Stimulated activated CD8-positive, alpha-beta memory T cell treated with anti-CD3 and anti-CD28 coated beads, Interleukin-7, amount 100 ng/mL, for 4 hours (primary cell): ENCODE results near the gene CD34.
"Not testable (repeated sequence)": the region's sequence is repeated elsewhere in the genome, so short reads cannot be mapped to it uniquely, and the experiment has no call there.

ENCODE experiments used
- DNase-seq, 2 donors: peaks; one replicate each; pipeline ENCODE4 v3.0.0-alpha.2; 2020; ENCODE audit warnings: low read depth in 2 of 2

The CD34 gene

GRCh38 chr1:207910591-207911354 lies at the start of gene CD34:
CD34 (minus strand) TSS chr1:207911125; CDS start chr1:207911080, 45 bp downstream.
- no peak for DNase-seq

GRCh38 chr1:207960346-207960745 lies 49.4 kb upstream of the CD34 start:
- no peak for DNase-seq

- DNase-seq: no peak
Observed at GRCh38 chr1:207959910-207960309, 49.0 kb upstream of the CD34 start.

GRCh38 chr1:207959141-207959825 lies 48.4 kb upstream of the CD34 start:
- DNase-seq: no peak

DNA sequence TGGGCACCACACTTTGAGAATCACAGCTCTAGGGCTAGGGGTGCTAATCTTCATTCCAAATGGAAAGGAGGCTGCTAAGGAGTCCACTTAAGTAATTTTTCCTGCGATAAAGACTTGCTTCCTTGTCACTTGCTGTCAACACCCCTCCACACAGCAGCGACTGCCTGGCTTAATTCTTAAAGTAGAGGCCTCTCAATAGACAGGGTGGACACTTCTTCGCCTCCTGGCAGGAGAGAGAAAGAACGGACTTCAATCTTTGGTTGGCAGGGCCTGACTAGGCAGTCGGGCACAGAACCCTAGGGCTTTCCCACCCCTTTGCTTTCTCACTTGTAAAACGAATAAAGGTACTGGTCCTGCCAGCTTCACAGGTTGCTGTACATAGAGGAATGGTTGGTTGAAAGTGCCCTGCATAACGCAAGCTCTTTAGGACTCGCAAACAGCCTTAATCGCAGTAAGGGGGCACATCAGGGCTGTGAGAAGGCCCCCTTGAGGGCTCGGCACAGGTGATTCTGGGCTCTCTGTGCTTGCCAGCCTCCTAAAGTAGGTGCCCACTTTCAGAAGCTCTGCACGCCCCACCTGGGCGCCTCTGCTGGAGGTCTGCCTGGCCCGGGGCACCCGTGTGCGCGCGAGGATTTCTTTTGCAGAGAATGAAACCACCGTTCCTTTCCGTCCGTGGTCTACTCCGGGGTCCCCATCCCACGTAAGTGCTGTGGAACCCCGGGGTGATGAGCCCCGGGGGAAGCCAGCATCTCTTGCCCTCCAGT lies 47.6 kb upstream of the CD34 start:
- DNase-seq: no peak

DNA sequence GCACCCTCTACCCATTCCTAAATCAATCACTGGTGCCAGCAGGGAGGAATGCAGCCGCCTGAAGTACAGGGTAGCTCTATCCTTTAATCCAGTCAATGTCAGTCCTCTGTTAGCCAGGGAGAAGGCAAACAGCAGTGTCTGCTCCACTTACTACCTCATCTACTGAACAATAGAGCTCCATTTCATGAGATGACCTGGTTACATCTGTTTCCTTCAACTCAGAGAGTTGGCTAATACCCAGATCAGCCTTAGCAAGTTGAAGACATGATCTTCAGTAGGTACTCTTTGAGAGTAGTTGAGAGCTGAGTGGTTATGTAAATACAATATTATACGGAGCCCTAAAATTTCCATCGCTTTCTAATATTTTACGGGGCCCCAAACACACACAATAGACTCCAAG lies 46.1 kb upstream of the CD34 start:
- no peak for DNase-seq

- DNase-seq: no peak
Observed at GRCh38 chr1:207954104-207954503, 43.2 kb upstream of the CD34 start.

DNA sequence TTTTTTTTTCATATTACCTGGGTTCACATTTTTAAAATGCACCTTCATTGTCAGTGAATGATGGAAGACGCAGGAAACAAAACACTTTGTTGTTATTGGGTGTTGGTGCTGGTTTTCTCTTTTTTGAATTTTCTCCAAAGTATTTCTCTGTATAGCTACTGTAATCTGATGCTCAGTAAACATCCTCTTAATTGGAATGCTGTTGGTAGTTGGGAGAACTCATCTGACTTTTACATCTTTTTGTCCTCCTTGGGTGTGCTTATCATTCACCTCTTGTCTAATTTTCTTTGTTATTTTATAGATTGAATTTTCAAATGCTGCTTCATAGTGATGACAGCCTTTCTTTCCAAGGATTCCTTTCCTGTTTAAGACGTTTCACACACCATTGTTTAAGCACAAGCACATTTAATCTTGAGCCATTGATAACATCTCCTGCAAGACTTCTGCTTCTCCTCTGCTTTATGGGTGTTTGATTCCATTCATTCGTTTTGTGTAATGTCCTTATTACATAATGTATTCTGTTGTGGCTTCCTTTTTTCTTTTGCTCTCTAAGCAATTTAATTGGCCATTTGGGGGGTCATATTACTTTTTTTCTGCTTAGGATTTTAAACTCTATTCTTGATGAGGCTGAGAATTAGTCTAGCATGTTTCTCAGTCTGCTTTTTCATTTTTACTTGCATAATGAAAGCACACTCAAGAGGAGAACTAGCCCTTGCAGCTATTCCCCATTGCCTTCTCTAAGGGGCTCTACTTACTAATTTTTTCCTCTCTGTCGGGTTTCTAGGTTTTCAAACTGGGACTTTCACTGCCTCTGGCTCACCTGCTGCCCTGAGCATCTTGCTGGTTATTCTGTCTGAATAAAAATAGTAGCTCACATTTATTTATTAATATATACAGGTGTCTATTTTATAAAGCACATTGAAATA lies 42.0 kb upstream of the CD34 start:
- no peak for DNase-seq

DNA sequence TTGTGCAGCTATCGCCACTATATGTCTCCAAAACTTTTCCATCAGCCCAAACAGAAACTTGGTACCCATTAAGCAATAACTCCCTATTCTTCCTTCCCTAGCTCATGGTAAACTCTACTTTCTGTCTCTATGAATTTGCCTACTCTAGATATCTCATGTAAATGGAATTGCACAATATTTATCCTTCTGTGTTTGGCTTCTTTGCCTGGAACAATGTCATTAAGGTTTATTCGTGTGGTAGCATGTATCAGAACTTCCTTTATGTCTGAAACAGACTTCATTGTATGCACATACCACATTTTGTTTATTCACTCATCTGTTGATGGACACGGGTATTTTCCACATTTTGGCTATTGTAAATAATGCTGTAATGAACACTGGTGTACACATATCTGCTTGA lies 40.7 kb upstream of the CD34 start:
- DNase-seq: no peak

DNA sequence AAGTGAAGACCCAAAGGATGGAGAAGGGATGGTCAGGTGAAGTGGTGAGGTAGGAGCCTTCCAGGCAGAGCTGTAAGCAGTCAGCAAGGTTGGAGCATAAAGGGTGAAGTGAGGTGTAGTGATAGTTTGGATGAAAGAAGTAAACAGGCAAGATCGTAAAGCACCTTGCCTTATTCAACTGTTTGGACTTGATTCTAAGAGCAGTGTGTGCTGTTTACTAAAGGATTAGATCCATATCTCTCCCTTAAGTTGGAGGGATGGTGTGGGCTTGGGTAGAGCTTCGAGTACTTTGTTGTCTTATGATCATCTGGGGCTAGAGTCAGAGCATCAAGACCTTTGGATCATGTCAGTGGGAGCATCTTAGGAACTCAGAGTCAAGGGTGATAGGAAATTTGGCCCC lies 39.8 kb upstream of the CD34 start:
- no peak for DNase-seq

- no peak for DNase-seq
Observed at GRCh38 chr1:207949571-207950195, 38.8 kb upstream of the CD34 start.

- DNase-seq: no peak
Observed at GRCh38 chr1:207948536-207949250, 37.8 kb upstream of the CD34 start.

- no peak for DNase-seq
Observed at GRCh38 chr1:207946756-207947155, 35.8 kb upstream of the CD34 start.

DNA sequence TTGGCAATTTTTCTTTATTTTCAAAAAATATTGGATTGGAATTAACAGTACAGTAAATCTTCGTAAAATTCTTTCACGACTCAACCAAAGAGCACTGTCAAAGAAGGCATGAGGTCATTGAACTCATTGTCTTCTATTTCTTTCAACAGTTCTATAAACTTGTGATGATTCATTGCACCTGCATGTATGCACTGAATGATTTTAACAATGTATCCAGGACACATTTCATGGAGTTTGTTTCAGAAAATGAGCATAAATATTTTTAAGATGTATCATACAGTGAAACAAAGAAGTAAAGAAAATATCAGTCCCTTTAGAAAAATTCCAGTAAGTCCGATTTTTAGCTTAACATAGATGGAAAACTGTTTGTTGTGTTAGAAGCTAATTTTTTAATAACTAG lies 33.6 kb upstream of the CD34 start:
- DNase-seq: no peak

DNA sequence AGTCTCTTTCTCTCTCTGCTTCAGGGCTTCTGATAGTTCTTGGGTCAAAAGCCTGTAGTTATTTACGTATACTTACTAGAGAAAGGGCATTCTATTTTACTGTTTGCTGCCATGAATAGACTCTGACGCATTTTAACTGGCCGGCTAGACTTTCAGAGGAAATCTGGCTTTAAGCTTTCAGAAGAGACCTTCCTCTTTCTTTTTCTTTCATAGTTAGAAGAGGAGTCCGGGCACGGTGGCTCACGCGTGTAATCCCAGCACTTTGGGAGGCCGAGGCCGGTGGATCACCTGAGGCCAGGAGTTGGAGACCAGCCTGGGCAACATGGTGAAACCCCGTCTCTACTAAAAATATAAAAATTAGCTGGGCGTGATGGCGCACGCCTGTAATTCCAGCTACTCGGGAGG lies 31.4 kb upstream of the CD34 start:
- not testable (repeated sequence) for DNase-seq

DNA sequence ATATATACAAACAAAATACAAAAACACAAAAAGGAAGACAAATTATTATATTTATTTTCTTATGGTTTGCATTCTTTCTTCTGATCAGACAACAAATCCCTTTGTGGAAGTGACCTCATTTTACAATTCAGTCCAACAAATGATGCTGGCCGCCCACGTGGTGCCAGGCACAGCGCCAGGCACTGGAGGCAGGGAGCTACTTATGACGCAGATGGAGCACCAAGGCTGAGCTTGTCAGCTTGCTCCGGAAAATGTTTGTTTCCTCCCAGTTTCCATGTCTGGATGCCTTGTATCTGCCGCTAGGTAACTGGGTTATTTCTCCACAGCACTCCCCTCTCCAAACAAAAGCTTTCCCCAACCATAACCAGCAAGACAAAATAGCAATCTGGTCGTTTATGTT lies 30.7 kb upstream of the CD34 start:
- no peak for DNase-seq

- no peak for DNase-seq
Observed at GRCh38 chr1:207938016-207938415, 27.1 kb upstream of the CD34 start.

DNA sequence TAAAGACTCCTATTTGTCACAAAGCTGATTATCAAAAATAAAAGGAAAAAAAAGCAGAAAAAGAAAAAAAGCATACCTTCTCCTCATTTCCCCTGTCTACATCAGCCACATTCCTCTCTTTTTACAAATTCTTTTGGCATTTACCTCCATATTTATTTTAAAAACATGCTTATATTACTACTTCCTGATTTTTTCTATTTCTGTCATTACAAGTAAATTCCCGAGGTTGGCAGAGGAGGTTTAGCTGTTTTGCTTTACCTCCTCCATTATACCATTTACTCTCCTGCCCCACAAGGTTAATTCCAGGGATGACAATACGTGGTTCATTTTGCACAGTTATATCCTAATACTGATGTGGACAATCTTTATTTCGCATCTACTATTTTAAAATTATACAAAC lies 26.3 kb upstream of the CD34 start:
- DNase-seq: no peak

DNA sequence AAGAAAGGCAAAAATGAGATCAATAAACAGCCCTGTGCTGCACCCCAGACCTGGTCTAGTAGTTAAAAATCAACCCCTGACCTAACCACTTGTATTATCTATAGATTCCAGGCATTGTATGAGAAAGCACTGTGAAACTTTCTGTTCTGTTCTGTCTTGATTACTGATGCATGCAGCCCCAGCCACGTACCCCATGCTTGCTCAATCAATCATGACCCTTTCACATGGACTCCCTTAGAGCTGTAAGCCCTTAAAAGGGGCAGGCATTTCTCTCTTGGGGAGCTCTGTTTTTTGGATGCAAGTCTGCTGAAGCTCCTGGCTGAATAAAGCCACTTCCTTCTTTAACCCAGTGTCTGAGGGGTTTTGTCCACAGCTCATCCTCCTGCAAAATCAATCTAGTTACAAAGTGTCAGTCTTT lies 24.2 kb upstream of the CD34 start:
- DNase-seq: no peak

DNA sequence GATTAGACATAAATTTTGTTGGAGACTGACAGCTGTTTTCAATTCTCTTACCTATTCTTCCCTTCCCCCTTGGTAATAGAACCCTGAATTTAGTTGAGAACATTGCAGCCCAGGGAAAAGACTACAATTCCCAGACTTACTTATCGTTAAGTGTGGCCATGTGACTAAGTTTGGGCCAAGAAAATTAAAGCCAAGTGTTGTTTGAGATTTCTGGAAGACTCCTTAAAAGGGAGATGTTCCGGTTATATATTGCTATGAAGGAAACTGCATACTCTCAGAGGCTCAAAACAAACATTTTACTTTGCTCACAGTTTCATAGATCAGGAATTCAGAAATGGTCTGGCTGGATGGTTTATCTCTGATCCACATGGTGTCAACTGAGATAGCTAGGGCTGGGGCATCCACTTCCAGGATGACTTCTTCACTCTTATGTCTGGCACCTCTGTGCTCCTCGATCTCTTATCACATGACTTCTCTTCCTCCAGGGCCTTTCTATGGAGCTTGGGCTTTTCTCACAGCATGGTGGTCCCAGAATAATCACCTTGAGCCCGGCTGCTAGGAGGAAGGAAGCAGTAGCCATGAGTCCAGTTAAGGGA lies 22.4 kb upstream of the CD34 start:
- no peak for DNase-seq
